Mucosa of stomach (tissue), 1 donor: ENCODE results near the gene HOXB7.

Source experiments
- H3K27me3 ChIP-seq: one replicate; pipeline ENCODE4 v1.7.0; 2013; ENCODE audit warnings: mild to moderate bottlenecking, low read length; ENCODE audit not compliant: control insufficient read depth, insufficient read depth
- H3K36me3 ChIP-seq: one replicate; pipeline ENCODE4 v1.7.0; 2013; ENCODE audit warnings: low read length; ENCODE audit not compliant: control insufficient read depth, insufficient read depth
- H3K4me1 ChIP-seq: one replicate; pipeline ENCODE4 v1.7.0; 2013; ENCODE audit warnings: mild to moderate bottlenecking, low read length; ENCODE audit not compliant: control insufficient read depth, insufficient read depth
- H3K4me3 ChIP-seq: one replicate; pipeline ENCODE4 v1.7.0; 2013; ENCODE audit warnings: low read length
- H3K9ac ChIP-seq: one replicate; pipeline ENCODE4 v1.7.0; 2013; ENCODE audit warnings: mild to moderate bottlenecking, low read length, moderate library complexity
- H3K9me3 ChIP-seq: one replicate; pipeline ENCODE4 v1.7.0; 2013; ENCODE audit warnings: mild to moderate bottlenecking, low read length, moderate library complexity; ENCODE audit not compliant: control insufficient read depth
- donor health status: Pancreatic carcinoma.

HOXB7 gene

GRCh38 chr17:48608494-48608834 lies 2.4 kb downstream of the HOXB7 start:
- H3K4me3 ChIP-seq: no peak overlapping the region
- peaks cover 14% of the 10 kb centered on the region for H3K4me1 ChIP-seq
- H3K27me3 ChIP-seq: peaks cover 98% of the 10 kb centered on the region
- H3K36me3 ChIP-seq: no peaks in the 10 kb centered on the region
- no peak overlapping the region for H3K9ac ChIP-seq
- peaks cover 4% of the 10 kb centered on the region for H3K9me3 ChIP-seq

GRCh38 chr17:48606892-48607614 lies 3.8 kb downstream of the HOXB7 start:
- Histone ChIP-seq H3K9ac (no peak overlapping the region), H3K9me3 (peaks cover 4% of the 10 kb centered on the region), H3K4me3 (no peak overlapping the region), H3K27me3 (peaks cover 99% of the 10 kb centered on the region), H3K36me3 (no peaks in the 10 kb centered on the region), H3K4me1 (peaks cover 14% of the 10 kb centered on the region)

- peaks cover 14% of the 10 kb centered on the region for H3K4me1 ChIP-seq
- H3K27me3 ChIP-seq: peaks cover 100% of the 10 kb centered on the region
- no peaks in the 10 kb centered on the region for H3K36me3 ChIP-seq
Measured at GRCh38 chr17:48605991-48606891, 4.6 kb downstream of the HOXB7 start.

GRCh38 chr17:48605409-48605919 lies 5.4 kb downstream of the HOXB7 start:
- Histone ChIP-seq H3K27me3 (peaks cover 100% of the 10 kb centered on the region), H3K9me3 (peaks cover 4% of the 10 kb centered on the region), H3K4me3 (no peak overlapping the region), H3K9ac (no peak overlapping the region), H3K36me3 (no peaks in the 10 kb centered on the region), H3K4me1 (peaks cover 8% of the 10 kb centered on the region)

More at GRCh38 chr17:48605991-48606891, 4.6 kb downstream of the HOXB7 start:
- Histone ChIP-seq H3K4me3 (no peak overlapping the region), H3K9ac (no peak overlapping the region), H3K9me3 (peaks cover 4% of the 10 kb centered on the region)

GRCh38 chr17:48604770-48605329 lies 6.0 kb downstream of the HOXB7 start, which contains the start of gene HOXB6:
Gene HOXB6, minus strand, starts transcription at chr17:48604986. Its CDS starts 6,836 bp downstream, at chr17:48598150.
- H3K27me3 ChIP-seq: peaks cover 100% of the 10 kb centered on the region
- H3K9ac ChIP-seq: no peak within 1 kb of the TSS
- peaks cover 4% of the 10 kb centered on the region for H3K9me3 ChIP-seq
- H3K36me3 ChIP-seq: no peaks in the 10 kb centered on the region
- H3K4me1 ChIP-seq: peaks cover 1% of the 10 kb centered on the region
- no peak within 1 kb of the TSS for H3K4me3 ChIP-seq

- H3K27me3 ChIP-seq: peaks cover 100% of the 10 kb centered on the region
- H3K4me1 ChIP-seq: no peaks in the 10 kb centered on the region
- no peak overlapping the region for H3K9ac ChIP-seq
- peaks cover 4% of the 10 kb centered on the region for H3K9me3 ChIP-seq
- no peak overlapping the region for H3K4me3 ChIP-seq
- no peaks in the 10 kb centered on the region for H3K36me3 ChIP-seq
Measured at GRCh38 chr17:48603959-48604769, 6.7 kb downstream of the HOXB7 start.

- Histone ChIP-seq H3K4me1 (no peaks in the 10 kb centered on the region), H3K27me3 (peaks cover 100% of the 10 kb centered on the region), H3K9me3 (peaks cover 4% of the 10 kb centered on the region), H3K4me3 (no peak overlapping the region), H3K36me3 (no peaks in the 10 kb centered on the region), H3K9ac (no peak overlapping the region)
Measured at GRCh38 chr17:48601539-48602425, 9.0 kb downstream of the HOXB7 start.

GRCh38 chr17:48601207-48601538 lies 9.6 kb downstream of the HOXB7 start:
- Histone ChIP-seq H3K4me3 (no peak overlapping the region), H3K4me1 (peaks cover 6% of the 10 kb centered on the region), H3K9ac (no peak overlapping the region), H3K27me3 (peaks cover 100% of the 10 kb centered on the region), H3K36me3 (no peaks in the 10 kb centered on the region), H3K9me3 (peaks cover 4% of the 10 kb centered on the region)

GRCh38 chr17:48600244-48601098 lies 10.3 kb downstream of the HOXB7 start:
- peaks cover 100% of the 10 kb centered on the region for H3K27me3 ChIP-seq
- no peaks in the 10 kb centered on the region for H3K36me3 ChIP-seq
- no peak overlapping the region for H3K4me3 ChIP-seq
- no peak overlapping the region for H3K9ac ChIP-seq
- peaks cover 4% of the 10 kb centered on the region for H3K9me3 ChIP-seq
- peaks cover 9% of the 10 kb centered on the region for H3K4me1 ChIP-seq

- Histone ChIP-seq H3K9me3 (no peaks in the 10 kb centered on the region), H3K4me3 (no peak overlapping the region), H3K4me1 (peaks cover 12% of the 10 kb centered on the region), H3K9ac (no peak overlapping the region), H3K36me3 (no peaks in the 10 kb centered on the region), H3K27me3 (peaks cover 100% of the 10 kb centered on the region)
Measured at GRCh38 chr17:48599354-48599753, 11.5 kb downstream of the HOXB7 start.
